NOMO-1 (cell line): ENCODE results near the gene CLIC6.
A peak's percentile ranks its signal among the peaks of the same experiment; 100 is the strongest.
"Not testable (repeated sequence)": the region's sequence is repeated elsewhere in the genome, so short reads cannot be mapped to it uniquely, and the experiment has no call there.

Source experiments
- DNase-seq, 2 experiments: peaks; one replicate each; lab custom pipeline; 2025; ENCODE audit not compliant: unreplicated experiment in 2 of 2; lab: John Stamatoyannopoulos, UW

CLIC6 gene

DNA sequence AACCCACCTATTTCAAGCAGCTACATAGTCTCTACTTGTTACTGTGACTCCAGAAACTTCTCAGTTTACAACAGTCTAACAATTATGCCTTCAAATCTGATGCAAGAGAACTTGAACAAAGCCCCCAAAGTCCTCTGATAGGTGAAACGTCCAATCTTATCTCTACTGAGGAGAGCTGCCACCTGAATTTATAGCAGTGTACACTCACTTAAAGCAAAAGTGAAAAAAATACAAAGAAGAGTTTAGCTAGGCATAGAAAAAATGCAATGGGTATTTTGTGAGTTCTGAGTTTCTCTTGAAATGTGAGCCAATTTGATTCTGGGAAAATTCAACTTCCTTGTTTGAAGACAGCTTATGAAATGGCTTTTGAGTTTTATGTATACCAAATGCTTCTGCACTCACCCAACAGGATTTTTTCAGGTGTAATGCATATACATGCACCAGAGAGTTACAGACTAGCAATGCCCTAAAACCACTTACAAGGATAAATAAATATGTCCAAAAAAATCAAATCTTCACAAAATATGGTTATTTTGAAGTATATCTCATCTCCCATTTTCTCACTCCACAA is 17.8 kb upstream of the CLIC6 start:
- no peak for DNase-seq

DNA sequence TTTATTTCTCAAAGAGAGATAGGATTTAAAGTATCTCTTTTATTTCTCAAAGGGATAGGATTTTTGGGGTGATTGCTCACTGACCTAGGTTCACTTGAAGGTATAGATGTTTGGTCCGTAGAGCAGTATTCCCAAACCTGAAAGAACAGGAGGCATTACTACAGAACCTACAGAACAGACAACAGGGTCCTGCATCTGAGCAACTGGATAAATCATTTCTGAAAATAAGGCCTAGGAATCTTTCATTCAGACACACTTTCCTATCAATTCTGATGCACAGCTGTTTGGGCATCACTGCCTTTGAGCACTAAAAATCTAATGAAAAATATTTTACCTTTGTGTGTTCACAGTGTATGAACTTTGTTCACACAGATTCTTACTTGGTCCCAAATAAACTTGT is 17.2 kb upstream of the CLIC6 start:
- DNase-seq = no peak

DNA sequence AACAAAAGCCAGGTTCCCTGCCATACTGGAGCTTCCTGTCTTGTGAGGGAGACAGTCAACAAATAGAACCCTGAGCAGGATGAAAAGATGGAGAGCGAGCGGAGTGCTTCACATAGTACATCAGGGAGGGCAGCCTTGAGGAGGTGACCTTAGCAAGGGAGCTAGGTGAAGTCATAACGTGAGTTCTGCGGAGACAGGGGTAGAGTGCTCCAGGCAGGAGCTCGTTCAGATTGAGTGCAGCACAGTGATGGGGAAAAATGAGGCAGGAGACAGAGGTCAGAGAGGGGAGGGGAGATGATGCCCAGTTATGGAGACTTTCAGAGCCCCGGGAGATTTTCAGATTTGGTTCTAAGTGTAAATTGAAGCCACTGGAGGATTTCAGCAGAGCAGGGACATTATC is 15.3 kb upstream of the CLIC6 start:
- DNase-seq = no peak

DNA sequence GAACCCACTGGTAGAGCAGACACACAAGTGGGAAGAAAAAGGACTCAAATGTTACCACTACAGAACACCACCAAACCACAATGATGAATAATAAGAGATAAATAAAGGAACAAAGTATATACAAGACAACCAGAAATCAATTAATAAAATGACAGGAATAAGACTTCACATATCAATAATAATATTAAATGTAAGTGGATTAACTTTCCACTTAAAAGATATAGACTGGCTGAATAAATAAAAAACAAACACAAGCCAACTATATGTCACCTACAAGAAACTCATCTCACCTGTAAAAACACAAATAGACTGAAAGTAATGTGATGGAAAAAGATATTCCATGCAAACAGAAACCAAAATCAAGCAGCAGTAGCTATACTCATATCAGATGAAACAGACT is 6.9 kb upstream of the CLIC6 start:
- DNase-seq = no peak

DNA sequence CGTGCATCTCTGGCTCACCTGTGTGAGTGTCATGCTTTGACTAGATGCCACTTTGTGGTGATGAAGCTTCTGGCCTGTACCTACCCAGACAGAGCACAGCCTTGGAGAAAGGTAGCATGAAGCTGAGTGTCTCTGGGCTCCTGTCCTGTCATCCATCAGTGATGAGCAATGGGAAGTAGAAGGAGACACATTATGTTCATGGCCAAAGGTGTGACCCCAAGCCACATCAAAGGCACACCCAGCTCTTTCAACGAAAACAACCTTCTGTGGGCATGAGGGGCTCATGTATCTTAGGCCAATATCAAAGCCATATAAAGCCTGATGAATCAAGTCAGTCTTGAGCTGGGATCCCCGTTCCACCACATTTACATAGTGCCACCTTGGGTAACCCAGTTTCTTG is 1.0 kb upstream of the CLIC6 start:
- no peak for DNase-seq

DNA sequence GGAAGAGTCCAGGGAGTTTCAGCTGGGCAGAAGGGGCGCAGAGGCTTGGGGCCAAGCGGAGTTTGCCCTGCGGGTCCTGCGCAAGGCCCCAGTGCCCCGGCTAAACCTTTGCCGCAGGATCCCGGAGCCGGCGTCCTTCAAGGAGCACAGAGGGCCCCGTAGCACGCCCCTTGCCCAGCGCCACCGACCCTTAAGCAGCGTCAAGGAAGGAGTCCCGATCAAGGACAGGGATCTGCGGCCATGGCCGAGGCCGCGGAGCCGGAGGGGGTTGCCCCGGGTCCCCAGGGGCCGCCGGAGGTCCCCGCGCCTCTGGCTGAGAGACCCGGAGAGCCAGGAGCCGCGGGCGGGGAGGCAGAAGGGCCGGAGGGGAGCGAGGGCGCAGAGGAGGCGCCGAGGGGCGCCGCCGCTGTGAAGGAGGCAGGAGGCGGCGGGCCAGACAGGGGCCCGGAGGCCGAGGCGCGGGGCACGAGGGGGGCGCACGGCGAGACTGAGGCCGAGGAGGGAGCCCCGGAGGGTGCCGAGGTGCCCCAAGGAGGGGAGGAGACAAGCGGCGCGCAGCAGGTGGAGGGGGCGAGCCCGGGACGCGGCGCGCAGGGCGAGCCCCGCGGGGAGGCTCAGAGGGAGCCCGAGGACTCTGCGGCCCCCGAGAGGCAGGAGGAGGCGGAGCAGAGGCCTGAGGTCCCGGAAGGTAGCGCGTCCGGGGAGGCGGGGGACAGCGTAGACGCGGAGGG is 520 bp downstream of the CLIC6 start:
- no peak for DNase-seq

DNA sequence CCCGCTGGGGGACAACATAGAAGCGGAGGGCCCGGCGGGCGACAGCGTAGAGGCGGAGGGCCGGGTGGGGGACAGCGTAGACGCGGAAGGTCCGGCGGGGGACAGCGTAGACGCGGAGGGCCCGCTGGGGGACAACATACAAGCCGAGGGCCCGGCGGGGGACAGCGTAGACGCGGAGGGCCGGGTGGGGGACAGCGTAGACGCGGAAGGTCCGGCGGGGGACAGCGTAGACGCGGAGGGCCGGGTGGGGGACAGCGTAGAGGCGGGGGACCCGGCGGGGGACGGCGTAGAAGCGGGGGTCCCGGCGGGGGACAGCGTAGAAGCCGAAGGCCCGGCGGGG is 1.1 kb downstream of the CLIC6 start:
- DNase-seq = not testable (repeated sequence)

DNA sequence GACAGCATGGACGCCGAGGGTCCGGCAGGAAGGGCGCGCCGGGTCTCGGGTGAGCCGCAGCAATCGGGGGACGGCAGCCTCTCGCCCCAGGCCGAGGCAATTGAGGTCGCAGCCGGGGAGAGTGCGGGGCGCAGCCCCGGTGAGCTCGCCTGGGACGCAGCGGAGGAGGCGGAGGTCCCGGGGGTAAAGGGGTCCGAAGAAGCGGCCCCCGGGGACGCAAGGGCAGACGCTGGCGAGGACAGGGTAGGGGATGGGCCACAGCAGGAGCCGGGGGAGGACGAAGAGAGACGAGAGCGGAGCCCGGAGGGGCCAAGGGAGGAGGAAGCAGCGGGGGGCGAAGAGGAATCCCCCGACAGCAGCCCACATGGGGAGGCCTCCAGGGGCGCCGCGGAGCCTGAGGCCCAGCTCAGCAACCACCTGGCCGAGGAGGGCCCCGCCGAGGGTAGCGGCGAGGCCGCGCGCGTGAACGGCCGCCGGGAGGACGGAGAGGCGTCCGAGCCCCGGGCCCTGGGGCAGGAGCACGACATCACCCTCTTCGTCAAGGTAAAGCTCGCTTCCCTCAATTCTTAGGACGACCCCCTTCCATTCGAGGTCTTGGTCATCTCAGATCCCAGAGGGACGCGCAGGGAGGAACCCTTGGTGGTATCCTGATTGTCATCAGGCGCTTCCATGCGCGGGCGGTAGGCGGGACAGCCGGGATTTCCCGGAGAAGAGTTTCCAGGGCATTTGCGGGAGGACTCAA is 1.6 kb downstream of the CLIC6 start:
- no peak for DNase-seq

DNA sequence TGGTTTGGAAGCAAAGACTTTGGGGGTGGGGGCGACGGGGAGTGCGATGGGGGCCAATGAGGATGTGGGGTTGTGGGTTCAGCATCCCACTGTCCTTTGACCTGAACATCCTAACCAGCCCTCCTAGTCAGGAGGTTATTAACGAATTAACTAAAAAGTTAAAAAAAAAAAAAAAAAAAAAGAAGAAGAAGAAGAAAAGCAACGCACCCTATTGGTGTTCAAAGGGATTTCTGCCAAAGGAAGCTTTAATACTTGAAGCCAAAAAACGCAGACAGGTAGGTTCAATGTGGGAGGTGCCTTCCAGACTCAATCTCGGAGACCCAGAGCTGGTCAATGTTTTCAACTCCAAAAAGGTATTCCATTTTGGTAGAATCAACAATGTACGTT is 2.2 kb downstream of the CLIC6 start:
- no peak for DNase-seq

DNA sequence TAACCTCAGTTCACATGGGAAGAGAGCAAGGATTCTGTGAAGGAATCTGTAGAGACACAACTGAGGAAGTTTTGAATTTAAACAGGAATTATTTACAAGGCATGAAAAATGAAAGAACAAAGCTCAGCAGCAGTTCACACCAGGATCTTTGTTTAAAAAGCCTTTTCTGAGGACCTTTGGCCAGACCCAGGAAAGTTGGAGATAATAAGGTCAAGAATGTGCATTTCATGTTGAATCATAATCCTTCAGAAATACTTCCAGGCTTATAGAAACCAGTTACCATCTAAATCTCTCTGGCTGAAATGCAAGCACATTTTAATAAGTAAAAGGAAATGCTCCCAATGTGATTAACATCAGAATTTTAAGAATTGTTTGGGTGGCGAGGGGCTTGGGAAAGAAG is 2.7 kb downstream of the CLIC6 start:
- no peak for DNase-seq

DNA sequence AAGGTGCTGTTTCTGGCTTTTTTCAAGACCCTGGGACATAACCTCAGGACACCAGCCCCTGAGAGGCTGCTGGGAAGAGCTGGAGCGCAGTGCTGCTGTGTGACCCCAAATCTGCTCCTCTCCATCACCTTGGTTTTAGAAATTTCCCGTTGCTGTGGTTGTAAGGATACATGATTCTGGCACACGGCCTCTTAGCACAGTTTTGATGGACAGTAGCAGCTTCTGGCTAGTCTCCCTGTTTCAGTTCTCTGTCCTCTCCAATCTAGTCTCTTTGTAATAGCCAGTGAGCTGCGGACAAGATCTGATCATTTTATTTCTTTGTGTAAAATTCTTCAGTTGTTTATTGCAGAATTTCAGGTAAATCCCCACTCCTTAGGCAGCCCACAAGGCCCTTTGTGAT is 3.1 kb downstream of the CLIC6 start:
- DNase-seq = no peak

DNA sequence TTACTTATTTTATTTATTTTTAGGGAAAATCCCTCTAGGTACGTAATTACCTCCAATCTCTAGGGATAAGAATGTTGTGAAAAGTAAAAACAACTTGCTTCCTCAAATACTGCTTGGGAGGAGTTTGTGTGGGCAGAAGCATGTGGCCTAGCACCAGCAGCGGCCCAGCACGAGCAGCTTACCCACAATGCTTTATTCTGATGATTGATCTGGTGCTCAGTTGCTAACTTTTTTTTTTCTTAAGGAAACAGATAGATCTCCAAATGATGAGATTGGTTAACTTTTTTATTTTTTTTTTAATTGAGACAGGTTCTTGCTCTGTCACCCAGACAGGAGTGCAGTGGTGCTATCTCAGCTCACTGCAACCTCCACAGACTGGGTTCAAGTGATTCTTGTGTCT is 4.2 kb downstream of the CLIC6 start:
- no peak for DNase-seq

DNA sequence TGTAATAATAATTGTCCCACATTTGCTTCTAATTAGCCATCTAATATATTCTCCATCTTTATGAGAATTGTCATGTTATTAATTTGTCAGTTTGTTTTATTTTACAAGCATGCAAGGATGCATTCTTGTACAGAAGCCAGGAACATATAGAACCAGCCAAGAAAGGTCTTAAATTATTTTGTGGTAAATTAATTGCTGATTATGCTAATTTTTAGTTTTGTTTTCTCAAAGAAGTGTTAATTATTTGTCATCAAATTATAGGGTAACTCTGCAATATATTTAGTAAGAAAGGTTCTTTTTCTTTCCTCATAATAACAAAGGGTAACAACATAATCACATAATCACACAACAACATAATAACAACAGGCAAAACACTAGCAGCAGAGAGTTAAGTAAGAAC is 5.7 kb downstream of the CLIC6 start:
- no peak for DNase-seq

DNA sequence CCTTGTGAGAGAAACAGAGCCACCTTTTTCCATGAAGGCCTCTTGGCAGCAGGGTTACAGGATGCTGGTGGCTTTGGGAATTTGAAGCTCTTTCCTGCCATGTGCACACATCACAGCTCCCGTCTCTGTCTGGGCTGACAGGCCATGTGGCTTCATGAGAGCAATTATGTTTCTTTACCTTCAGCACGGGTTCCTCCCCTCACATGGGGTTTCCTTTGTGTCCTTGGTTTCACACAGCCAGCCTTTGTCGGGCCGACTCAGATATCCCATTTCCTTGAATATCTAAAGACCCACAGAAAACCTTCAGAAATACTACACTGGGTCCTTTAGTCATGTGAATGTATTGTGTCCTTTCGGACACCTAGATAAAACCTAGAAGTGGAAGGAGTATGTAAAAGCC is 7.1 kb downstream of the CLIC6 start:
- DNase-seq = no peak

DNA sequence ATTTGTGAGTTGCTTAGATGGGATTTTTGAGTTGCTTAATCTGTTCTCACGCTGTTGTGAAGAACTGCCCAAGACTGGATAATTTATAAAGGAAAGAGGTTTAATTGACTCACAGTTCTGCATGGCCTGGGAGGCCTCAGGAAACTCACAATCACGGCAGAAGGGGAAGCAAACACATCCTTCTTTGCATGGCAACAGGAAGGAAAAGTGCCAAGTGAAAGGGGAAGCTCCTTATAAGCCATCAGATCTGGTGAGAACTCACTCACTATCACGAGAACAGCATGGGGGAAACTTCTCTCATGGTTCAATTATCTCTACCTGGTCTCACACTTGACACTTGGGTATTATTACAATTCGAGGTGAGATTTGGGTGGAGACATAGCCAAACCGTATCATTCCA is 10.3 kb downstream of the CLIC6 start:
- DNase-seq = peak in 1 of 2 experiments; percentile 56

DNA sequence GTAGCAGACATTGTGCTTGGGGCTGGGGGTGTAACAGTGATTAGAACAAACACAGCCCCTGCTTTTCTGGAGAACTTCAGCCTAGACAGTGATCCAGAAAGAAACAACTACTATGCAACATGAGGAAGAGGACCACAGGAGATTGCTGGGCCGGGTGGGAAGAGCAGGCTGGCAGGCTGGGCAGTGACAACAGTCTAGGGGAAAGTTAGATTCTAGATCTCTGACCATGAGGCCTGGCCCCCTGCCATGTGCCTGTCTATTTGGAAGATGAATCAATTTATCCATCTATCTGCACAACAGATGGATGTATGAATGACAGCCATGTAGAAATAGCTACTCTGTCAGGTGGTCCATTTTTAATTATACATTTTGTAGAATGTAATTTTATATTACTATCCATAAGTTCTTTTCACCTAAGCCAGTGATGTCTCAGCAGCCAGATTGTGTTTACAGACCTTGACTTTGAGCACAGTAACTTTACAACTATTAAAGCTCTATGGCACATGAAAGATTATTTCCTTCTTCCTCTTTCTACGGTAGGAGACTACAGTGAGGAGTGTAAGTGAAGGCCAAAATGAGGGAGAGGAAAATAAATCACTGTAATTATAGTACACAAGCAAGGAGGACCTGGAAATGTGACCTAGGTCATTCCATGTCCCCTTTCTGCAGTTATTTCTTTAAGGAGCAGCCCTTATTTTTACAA is 15.5 kb downstream of the CLIC6 start:
- DNase-seq = no peak

DNA sequence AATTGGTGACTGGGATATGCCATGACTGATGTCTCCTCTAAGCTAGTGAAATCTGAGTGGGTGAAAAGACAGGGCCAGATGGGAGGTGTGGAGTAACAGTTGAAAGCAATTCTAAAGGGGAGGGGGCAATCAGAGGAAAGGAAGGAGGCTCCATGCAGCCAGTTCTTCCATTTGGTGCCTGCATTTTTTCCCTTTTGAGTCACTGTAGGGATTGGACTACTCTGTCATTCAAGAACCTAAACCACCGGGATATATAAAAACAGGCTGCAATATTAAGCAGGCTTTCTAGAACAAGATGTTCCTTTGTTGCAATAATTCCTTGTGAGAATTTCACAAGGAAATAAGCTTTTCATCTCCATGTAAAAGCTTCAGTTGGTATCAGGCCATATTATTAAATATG is 18.3 kb downstream of the CLIC6 start:
- no peak for DNase-seq

DNA sequence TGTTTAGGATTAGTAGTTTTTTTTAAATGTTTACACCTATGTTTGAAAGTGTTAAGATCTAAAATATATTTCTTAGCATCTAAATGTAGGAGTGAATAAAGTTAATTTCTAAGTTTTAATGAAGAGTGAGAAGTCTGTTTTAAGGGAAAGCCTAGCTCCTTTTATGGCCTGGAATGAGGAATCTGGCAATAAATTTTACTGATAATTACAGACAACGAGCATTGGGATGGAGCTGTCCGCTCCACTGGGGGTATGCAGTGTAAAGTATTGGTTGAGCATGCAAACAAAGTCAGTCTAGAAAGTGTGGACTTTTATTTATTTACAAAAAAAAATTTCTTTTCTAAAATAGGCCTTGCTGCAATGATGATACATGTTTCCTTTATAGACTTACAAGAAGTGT is 19.0 kb downstream of the CLIC6 start:
- DNase-seq = no peak

DNA sequence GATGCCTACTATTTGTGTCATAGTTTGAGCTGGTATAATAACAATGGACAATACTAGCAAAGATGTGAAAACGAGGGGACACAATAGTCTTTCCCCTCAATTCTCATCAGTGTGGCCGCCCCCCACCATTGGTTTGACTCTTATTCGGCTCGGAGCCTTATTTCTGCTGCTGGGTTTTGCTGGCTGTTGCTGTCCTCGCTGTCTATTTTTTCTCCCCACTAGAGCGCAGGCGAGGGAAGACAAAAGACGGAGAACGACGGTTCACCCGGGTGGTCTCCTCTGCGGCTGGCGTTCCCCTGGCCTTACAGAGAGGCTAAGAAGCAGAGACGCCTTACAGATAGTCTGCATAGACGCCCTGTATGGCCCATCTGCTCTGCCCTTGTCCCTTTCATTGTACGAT is 19.4 kb downstream of the CLIC6 start:
- DNase-seq = no peak

DNA sequence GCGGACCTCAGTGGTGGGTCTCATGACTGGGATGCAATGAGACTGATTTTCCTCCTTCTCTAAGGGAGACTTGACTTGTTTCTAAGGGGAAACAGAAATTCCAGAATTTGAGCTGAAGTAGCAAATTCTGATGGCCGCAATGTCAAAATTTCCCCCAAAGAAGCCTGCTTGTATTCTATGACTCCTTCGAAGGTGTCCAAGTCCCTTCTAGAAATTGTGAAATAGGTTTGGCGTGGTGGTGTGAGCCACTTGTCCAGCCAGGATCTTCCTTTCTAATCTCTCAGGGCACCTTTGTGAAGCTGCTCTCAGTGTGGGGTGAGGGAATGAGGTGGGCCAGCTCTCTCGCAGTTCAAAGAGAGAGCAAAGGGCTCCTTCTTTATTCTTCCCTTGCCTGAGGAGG is 19.9 kb downstream of the CLIC6 start:
- no peak for DNase-seq

DNA sequence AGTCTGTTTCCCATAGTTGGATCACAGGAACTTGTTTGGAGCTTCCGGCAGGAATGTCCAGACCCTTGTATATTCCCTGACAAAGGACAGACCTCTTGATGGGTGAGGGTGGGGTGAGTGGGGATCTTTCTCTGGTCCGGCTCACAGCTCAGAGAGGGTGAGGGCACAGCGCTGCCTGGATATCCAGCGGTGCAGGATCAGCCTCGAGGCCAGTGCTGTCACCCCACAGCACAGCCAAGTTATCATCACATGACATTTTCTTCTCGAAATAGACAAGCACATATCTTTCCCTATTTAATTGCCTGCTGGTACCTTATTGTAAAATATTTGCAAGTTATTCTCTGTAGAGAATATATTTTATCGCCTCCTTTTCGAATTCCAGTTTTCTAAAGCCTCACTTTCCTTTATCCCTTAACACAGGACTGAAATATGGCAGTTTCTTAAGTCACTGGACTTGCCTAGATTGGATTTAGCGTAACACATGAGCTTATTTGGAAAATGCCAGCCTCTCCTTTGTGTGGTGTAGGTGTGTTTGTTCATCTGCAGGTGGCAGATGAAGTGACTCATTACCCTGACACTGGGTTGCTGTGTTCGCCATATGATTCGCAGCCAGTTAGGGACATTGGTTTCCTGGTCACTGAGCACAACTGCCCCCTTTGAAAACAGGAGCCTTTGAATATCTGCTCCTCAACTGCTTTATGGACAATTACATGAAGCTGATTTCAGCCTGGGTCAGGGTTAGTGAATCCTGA is 21.4 kb downstream of the CLIC6 start:
- no peak for DNase-seq
